Myocyte (in vitro differentiated cells): Measurements from ENCODE around the gene MPHOSPH10. TPM values are rescaled to one million over a fixed set of nuclear protein-coding genes. Genes with fewer than 3 reads are reported as not detected.
"Not testable (repeated sequence)": the region's sequence is repeated elsewhere in the genome, so short reads cannot be mapped to it uniquely, and the experiment has no call there.

ENCODE experiments used
- DNase-seq: peaks from one replicate; pipeline ENCODE4 v3.0.0-alpha.2; 2012; ENCODE audit warnings: low read depth
- polyA plus RNA-seq: library from polyadenylated mRNA; unstranded; fragments of >200 nt; gene quantifications from one replicate; pipeline ENCODE4 v1.2.1, GENCODE V29; 2012; ENCODE audit warnings: missing spikeins
- total RNA-seq: library from RNA; depleted of rRNA; stranded (reverse); fragments of >200 nt; gene quantifications from 2 replicates; pipeline ENCODE4 v1.2.3, GENCODE V29; 2014

The MPHOSPH10 gene
- 25.9 and 29.0 TPM in 2 replicates for total RNA-seq
- 13.4 TPM for polyA plus RNA-seq

DNA sequence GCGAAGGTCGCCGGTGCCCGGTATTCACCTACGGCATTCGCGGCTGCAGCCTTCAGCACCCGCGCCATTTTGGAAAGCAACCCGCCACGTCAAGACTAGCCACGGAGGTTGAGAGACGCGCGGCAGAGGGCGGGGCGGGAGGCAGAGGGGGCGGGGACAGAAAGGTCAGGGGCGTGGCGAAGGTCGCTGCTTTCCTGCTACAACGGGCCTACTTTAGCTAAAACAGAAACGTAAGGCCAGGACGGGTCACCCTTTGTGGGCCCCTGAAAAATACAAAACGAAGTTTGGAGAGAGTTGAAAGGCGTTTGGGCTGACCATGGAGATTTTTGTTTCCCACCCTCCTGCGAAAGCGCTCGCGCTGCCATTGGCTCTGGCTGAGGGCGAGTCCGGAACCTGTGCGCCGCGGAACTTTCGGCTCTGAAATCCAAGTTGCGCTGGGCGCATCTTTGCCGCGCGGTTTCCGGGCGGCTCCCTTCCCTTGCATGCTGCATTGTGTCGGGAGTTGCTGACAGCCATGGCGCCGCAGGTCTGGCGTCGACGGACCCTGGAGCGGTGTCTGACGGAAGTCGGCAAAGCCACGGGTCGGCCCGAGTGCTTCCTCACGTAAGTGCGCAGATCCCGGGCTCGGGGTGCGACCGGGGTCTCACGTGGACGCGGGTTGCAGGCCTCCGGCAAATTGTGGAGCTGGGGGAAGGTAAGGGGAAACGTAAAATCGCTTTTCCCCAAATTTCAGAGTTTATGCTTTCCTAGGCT is at the start of gene MPHOSPH10, which contains the start of gene MCEE:
MPHOSPH10 (plus strand) TSS at position 483 of the 753 bp plus-strand sequence; CDS start at position 515, 32 bp downstream.
MCEE (minus strand) TSS at position 78 of the 753 bp plus-strand sequence; CDS start at position 68, 10 bp downstream.
- peak; percentile 92 for DNase-seq

- no peak for DNase-seq
These were observed 47.8 kb upstream of the MPHOSPH10 start for GRCh38 chr2:71082402-71083252.

DNA sequence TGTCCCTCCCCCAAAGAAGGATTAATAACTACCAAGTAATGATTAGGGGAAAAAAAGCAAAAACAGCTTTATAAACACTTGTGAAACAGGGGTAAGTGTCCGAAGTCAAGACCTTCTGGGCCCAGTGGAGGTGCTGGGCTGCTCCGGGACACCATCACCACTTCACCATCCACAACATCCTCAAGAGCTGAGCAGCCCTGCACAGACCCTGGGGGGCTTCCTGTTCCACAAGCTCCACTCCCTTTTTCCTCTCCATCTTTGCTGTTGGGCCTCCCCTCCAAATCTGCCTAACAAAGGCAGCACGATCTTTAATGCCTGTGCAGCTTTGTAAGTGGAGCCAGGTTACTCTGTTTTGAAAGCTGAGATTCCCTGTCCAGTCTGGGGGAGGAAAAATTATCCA is 47.1 kb upstream of the MPHOSPH10 start:
- DNase-seq: not testable (repeated sequence)

- DNase-seq: not testable (repeated sequence)
These were observed 46.6 kb upstream of the MPHOSPH10 start for GRCh38 chr2:71083752-71084312.

DNA sequence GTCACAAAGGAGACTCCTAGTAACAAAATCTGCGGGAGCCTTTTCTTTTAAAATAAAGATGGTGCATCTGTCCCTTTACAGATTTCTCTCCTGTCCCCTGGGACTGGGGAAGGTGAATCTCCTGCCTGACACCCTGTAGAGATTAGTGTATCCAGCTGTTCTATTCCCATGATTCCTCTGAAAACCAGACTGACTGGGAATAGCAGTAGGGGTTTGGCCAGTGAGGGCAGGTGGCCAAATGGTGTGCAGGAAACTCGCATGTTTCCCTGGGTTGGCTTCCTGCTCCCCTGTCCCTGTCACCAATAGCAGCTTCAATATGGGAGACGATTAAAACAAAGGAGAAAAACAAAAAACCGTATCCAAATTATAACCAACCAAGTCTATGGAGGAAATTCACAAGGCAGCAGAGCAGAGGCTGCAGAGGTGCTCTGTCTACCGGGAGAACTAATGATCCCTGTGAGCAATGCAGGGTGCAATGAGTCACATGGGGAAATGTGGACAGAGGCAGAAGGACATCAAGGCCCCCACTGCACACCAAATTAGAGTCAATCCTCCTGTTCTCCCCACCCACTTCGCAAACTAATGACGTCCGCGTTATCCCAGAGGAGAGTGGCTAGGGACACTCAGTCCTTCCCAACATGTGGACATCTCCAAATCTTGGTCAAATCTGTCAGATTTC is 45.0 kb upstream of the MPHOSPH10 start:
- DNase-seq: peak; percentile 30

DNA sequence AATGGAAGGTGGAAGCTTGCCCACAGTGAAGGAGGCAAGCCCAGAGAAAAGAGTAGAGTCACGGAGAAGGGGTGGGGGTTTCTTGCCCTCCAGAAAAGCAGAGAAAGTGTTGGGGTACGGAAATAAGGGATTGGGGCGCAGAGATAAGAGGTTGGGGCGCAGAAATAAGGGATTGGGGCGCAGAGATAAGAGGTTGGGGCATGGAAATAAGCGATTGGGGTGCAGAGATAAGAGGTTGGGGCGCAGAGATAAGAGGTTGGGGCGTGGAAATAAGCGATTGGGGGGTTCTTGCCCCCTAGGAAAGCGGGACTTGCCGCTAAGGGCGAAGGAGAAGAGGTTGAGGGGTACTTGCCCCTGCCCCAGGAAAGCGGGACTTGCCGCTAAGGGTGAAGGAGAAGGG is 41.0 kb upstream of the MPHOSPH10 start:
- not testable (repeated sequence) for DNase-seq

- DNase-seq: not testable (repeated sequence)
These were observed 38.6 kb upstream of the MPHOSPH10 start for GRCh38 chr2:71091808-71092207.

- not testable (repeated sequence) for DNase-seq
These were observed 37.8 kb upstream of the MPHOSPH10 start for GRCh38 chr2:71092491-71093260.

GRCh38 chr2:71100195-71100964 is 30.1 kb upstream of the MPHOSPH10 start:
- peak; percentile 57 for DNase-seq

DNA sequence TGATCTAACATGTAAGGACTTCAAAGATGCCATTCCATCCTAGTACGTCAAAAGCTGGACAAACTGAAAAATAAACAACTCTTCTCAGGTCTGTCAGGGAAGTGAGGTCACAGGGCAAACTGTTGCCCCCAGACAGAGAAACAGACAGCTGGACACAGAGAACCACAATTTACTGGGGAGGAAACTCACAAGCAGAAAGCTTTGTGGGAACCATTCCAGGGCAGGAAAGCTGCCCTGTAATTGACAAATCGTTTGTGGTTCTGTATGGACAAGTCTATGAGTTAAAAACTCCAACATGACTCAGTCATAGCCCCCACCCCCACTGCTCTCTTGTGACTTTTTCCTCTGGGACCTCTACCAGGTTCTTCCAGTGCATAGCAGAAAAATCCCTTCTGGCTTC is 28.8 kb upstream of the MPHOSPH10 start:
- peak; percentile 89 for DNase-seq

GRCh38 chr2:71102981-71103681 is 27.3 kb upstream of the MPHOSPH10 start:
- no peak for DNase-seq

- DNase-seq: no peak
These were observed 26.6 kb upstream of the MPHOSPH10 start for GRCh38 chr2:71103809-71104208.

DNA sequence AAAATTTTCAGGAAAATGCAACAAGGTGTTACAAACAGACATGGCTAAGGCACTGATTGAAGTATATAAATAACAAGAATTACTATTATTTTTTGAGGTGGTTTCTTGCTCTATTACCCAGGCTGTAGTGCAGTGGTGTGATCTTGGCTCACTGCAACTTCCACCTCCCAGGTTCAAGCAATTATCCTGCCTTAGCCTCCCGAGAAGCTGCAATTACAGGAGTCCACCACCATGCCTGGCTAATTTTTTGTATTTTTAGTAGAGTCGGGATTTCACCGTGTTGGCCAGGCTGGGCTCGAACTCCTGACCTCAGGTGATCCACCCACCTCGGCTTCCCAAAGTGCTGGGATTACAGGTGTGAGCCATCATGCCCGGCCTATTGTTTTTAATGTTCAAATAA is 24.0 kb upstream of the MPHOSPH10 start:
- not testable (repeated sequence) for DNase-seq

DNA sequence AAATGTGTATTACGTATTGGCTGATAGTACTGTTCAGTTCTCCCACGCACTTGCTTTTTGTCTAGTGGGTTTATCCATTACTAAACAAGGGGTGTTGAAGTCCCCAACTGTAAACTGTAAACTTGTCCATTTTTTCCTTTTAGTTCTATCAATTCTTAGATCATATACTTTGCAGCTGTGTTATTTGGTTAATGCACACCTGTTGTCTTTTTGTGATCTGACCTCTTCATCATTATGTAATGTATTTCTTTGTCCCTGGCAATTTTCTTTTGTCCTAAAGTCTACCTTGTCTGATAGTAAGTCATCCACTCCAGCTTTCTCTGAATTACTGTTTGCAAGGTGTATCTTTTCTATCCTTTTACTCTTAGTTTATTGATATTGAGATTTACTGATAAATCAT is 22.3 kb upstream of the MPHOSPH10 start:
- DNase-seq: no peak

DNA sequence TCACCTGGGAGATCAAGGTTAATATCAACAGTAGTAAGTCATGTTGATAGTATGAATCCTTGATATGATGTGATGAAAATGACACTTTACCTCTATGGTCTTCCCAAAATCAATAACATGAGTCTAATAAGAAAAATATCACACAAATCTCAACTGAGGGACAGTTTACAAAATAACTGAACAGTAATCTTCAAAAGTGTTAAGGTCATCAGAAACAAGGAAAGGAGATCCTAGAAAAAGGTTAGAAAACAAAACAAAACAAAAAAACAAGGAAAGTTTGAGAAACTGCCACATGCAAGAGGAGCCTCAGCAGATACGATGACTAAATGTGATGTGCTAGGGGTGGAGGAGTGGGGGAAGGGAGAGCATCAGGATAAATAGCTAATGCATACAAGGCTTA is 16.6 kb upstream of the MPHOSPH10 start:
- DNase-seq: no peak

DNA sequence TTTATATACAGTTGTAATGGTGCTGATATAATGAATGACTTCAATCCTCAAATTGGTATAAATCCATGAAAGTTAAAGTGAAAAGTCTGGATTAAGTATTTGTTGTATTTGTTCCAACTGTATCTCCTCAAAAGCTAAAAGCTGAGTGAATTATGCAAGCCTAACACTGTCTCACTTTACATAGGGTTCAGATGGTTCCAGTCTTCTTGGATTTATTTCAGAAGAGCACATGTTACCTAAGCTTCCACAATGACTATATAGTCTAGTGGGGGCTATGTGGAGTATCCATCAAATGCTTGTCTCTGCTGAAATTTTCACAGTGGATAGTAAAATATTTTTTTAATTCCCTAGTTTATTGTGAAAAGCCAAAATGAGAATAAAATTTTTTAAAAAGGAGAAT is 13.4 kb upstream of the MPHOSPH10 start:
- DNase-seq: no peak

DNA sequence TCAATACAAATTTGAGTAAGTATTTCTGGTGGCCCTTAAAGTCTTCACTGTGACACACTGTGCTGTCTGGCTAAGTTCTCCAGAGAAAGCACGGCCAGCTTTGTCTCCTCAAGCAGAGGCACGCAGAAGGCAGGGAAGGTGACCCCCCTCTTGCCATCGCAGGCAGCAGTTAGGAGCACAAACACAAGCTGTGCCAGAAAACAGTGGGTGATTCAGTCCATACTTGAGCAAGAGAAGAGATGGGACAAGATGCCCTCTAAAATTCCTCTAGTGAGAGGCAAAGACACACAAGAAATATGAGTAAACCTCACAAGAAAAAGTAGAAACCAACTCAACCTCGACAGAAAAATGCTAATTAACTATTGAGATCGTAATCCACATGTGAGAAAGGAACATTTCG is 10.2 kb upstream of the MPHOSPH10 start:
- no peak for DNase-seq

- DNase-seq: no peak
These were observed 9.0 kb upstream of the MPHOSPH10 start for GRCh38 chr2:71121479-71121878.
